Endometrial microvascular endothelial cells (primary cell): ENCODE results near the gene DMD. TPM values are rescaled to one million over a fixed set of nuclear protein-coding genes. Genes with fewer than 3 reads are reported as not detected.

ENCODE experiments used
- in situ Hi-C: cut with HindIII; loops from 2 replicates; pipeline ENCODE4 v1.10.0; 2017; ENCODE audit warnings: low sequenced_read_pairs, low pct_unique_long_range_greater_than_20kb; ENCODE audit errors: inconsistent ontology term
- total RNA-seq: library from RNA; depleted of rRNA; stranded (reverse); fragments of >200 nt; gene quantifications from one replicate; pipeline ENCODE4 v1.2.3, GENCODE V29; 2015; ENCODE audit errors: inconsistent ontology term

Gene DMD
- total RNA-seq, 1 donor from 2014 or later: 1.2 TPM

- in situ Hi-C loops: no loop called here
These were observed 1878.1 kb downstream of the DMD start for GRCh38 chrX:31333165-31333831.

GRCh38 chrX:31331928-31332327 lies 1879.4 kb downstream of the DMD start:
- in situ Hi-C loops: no loop called here

GRCh38 chrX:31331015-31331414 lies 1880.3 kb downstream of the DMD start:
- in situ Hi-C loops: no loop called here

- in situ Hi-C loops: no loop called here
These were observed 1882.1 kb downstream of the DMD start for GRCh38 chrX:31329298-31329697.

- in situ Hi-C loops: no loop called here
These were observed 1887.7 kb downstream of the DMD start for GRCh38 chrX:31323658-31324057.

GRCh38 chrX:31320740-31321139 lies 1890.6 kb downstream of the DMD start:
- in situ Hi-C loops: no loop called here

- in situ Hi-C loops: no loop called here
These were observed 1891.8 kb downstream of the DMD start for GRCh38 chrX:31319586-31319985.

- in situ Hi-C loops: no loop called here
These were observed 1892.5 kb downstream of the DMD start for GRCh38 chrX:31318866-31319265.

- in situ Hi-C loops: no loop called here
These were observed 1894.9 kb downstream of the DMD start for GRCh38 chrX:31316340-31316991.

GRCh38 chrX:31314921-31315320 lies 1896.4 kb downstream of the DMD start:
- in situ Hi-C loops: no loop called here

GRCh38 chrX:31307952-31308351 lies 1903.4 kb downstream of the DMD start:
- in situ Hi-C loops: no loop called here

- in situ Hi-C loops: no loop called here
These were observed 1908.7 kb downstream of the DMD start for GRCh38 chrX:31302573-31303075.

- in situ Hi-C loops: no loop called here
These were observed 1909.4 kb downstream of the DMD start for GRCh38 chrX:31301941-31302340.

- in situ Hi-C loops: no loop called here
These were observed 1910.1 kb downstream of the DMD start for GRCh38 chrX:31301203-31301602.

- in situ Hi-C loops: no loop called here
These were observed 1912.4 kb downstream of the DMD start for GRCh38 chrX:31298916-31299315.

GRCh38 chrX:31297881-31298280 lies 1913.5 kb downstream of the DMD start:
- in situ Hi-C loops: no loop called here

- in situ Hi-C loops: no loop called here
These were observed 1916.9 kb downstream of the DMD start for GRCh38 chrX:31294475-31294874.

GRCh38 chrX:31293409-31293808 lies 1917.9 kb downstream of the DMD start:
- in situ Hi-C loops: no loop called here

GRCh38 chrX:31291131-31291530 lies 1920.2 kb downstream of the DMD start:
- in situ Hi-C loops: no loop called here

- in situ Hi-C loops: no loop called here
These were observed 1923.5 kb downstream of the DMD start for GRCh38 chrX:31287861-31288260.
